A549 (cell line): Measurements from ENCODE around the gene CHRD. TPM values are rescaled to one million over a fixed set of nuclear protein-coding genes. Genes with fewer than 3 reads are reported as not detected.

Source experiments
- ATAC-seq, 2 experiments: fragments of 200-7000 bp in 1 of 2; fragments of >200 bp in 1 of 2; cut with Nextera tagmentation in 1 of 2; cut with Tn5 transposase in 1 of 2; 3 replicates each; pipeline versions ENCODE4 v1.8.0 to v1.9.1; 2018 to 2020; ENCODE audit warnings: mild to moderate bottlenecking in 1 of 2, moderate library complexity in 1 of 2
- CTCF ChIA-PET: fragments of 300-600 bp; sonication (Branson Sonifier 250); formaldehyde crosslinking; extraction: SDS; loops from one replicate; lab custom pipeline; 2021; ENCODE audit warnings: antibody characterized with exemption, inconsistent platforms; lab: Yijun Ruan, JAX
- POLR2A ChIA-PET: fragments of 350-600 bp; formaldehyde crosslinking; extraction: SDS; loops from one replicate; lab custom pipeline; 2021; ENCODE audit warnings: antibody characterized with exemption, inconsistent platforms; lab: Yijun Ruan, JAX
- DNase-seq, 2 experiments: peaks; one replicate each; pipeline versions ENCODE4 v3.0.0 to v3.0.0-alpha.2; 2011 to 2016; ENCODE audit warnings: low read depth in 1 of 2, low spot score in 1 of 2
- FAIRE-seq: peaks from 2 replicates; lab custom pipeline; 2011; peaks lifted over from hg19 to GRCh38; lab: Jason Lieb, UNC
- H3K27ac ChIP-seq, 2 experiments: fragments of >200 bp; sonication (Bioruptor Twin); formaldehyde crosslinking; 3 replicates each; pipeline ENCODE4 v1.5.1; 2016 to 2017
- H3K4me1 ChIP-seq: fragments of >200 bp; sonication (Bioruptor Twin); formaldehyde crosslinking; 3 replicates; pipeline ENCODE4 v1.6.1; 2016
- H3K4me2 ChIP-seq: fragments of >200 bp; sonication (Bioruptor Twin); formaldehyde crosslinking; 3 replicates; pipeline ENCODE4 v1.6.1; 2016
- H3K4me3 ChIP-seq: fragments of >200 bp; sonication (Bioruptor Twin); formaldehyde crosslinking; 3 replicates; pipeline ENCODE4 v1.5.1; 2016
- H3K9me3 ChIP-seq: fragments of >200 bp; sonication (Bioruptor Twin); formaldehyde crosslinking; 3 replicates; pipeline ENCODE4 v1.6.1; 2016
- CBX8 ChIP-seq: fragments of 200-600 bp; sonication (generic); IDR thresholded peaks from 2 replicates; pipeline ENCODE4 v1.6.1; 2016
- CHD2 ChIP-seq: fragments of 150-350 bp; IDR thresholded peaks from 2 replicates; pipeline ENCODE4 v1.6.1; 2014; ENCODE audit warnings: low read length; ENCODE audit not compliant: partially characterized antibody
- EHF ChIP-seq: fragments of 250-450 bp; sonication (Bioruptor Pico); IDR thresholded peaks from 2 replicates; pipeline ENCODE4 v1.5.0; 2020; ENCODE audit warnings: mild to moderate bottlenecking
- EHMT2 ChIP-seq: fragments of 200-600 bp; sonication (generic); IDR thresholded peaks from 2 replicates; pipeline ENCODE4 v1.6.1; 2016; ENCODE audit warnings: antibody characterized with exemption, low read depth, mild to moderate bottlenecking, moderate library complexity
- EP300 ChIP-seq, 2 experiments: fragments of >200 bp; sonication (Bioruptor Twin); formaldehyde crosslinking; IDR thresholded peaks; 2 replicates in 1 of 2; 3 replicates in 1 of 2; pipeline ENCODE4 v1.6.1; 2016 to 2017
- JUN ChIP-seq, 2 experiments: fragments of >200 bp; sonication (Bioruptor Twin); formaldehyde crosslinking; IDR thresholded peaks; 2 replicates in 1 of 2; 3 replicates in 1 of 2; pipeline ENCODE4 v1.6.1; 2016 to 2017
- JUNB ChIP-seq: fragments of >200 bp; sonication (Bioruptor Twin); formaldehyde crosslinking; IDR thresholded peaks from 2 replicates; pipeline ENCODE4 v1.6.1; 2016
- MAFK ChIP-seq: fragments of 450-650 bp; IDR thresholded peaks from 2 replicates; pipeline ENCODE4 v1.6.1; 2014; ENCODE audit not compliant: partially characterized antibody
- NFE2L2 ChIP-seq: fragments of 150-350 bp; conservative IDR thresholded peaks from 2 replicates; pipeline ENCODE4 v1.6.1; 2014; ENCODE audit warnings: low read length
- RAD21 ChIP-seq, 2 experiments: fragments of >200 bp in 1 of 2; sonication (Bioruptor Twin) in 1 of 2; formaldehyde crosslinking in 1 of 2; IDR thresholded peaks in 1 of 2; conservative IDR thresholded peaks in 1 of 2; 2 replicates in 1 of 2; 3 replicates in 1 of 2; pipeline ENCODE4 v1.6.1; 2012 to 2018; ENCODE audit warnings: inconsistent platforms in 1 of 2
- RARB ChIP-seq: fragments of 250-450 bp; sonication (Bioruptor Pico); IDR thresholded peaks from 2 replicates; pipeline ENCODE4 v1.8.0; 2021; ENCODE audit warnings: mild to moderate bottlenecking, moderate library complexity
- RFX5 ChIP-seq: fragments of 450-650 bp; IDR thresholded peaks from 2 replicates; pipeline ENCODE4 v1.7.1; 2014; ENCODE audit warnings: antibody characterized with exemption, mild to moderate bottlenecking, moderate library complexity
- RNF2 ChIP-seq: fragments of 200-600 bp; sonication (generic); IDR thresholded peaks from 2 replicates; pipeline ENCODE4 v1.6.1; 2016; ENCODE audit warnings: low read depth, mild to moderate bottlenecking, antibody characterized with exemption, moderate library complexity, borderline replicate concordance
- ZSCAN20 ChIP-seq: fragments of 250-450 bp; sonication (Bioruptor Pico); IDR thresholded peaks from 2 replicates; pipeline ENCODE4 v1.8.0; 2022; ENCODE audit warnings: mild to moderate bottlenecking, moderate library complexity
- WGBS: methylation state at CpG from one replicate; pipeline ENCODE4 v1.1.6; 2017; ENCODE audit errors: missing lambda C conversion rate; 5-methylcytosine and 5-hydroxymethylcytosine counted together
- polyA plus RNA-seq, 4 experiments: library from polyadenylated mRNA; depleted of rRNA in 3 of 4; stranded (reverse); fragments of >200 nt; fragmentation: RNase III in 1 of 4; extraction: RNeasy Plus Mini Kit Qiagen cat#74134 plus additional on column Dnase treatment in 1 of 4; gene quantifications; 2 replicates in 3 of 4; 3 replicates in 1 of 4; pipeline ENCODE4 v1.2.3, GENCODE V29; 2011 to 2017
- TF ChIP-seq, protein P1 (sequence below): fragments of >200 bp; sonication (Bioruptor Twin); formaldehyde crosslinking; IDR thresholded peaks from 3 replicates; pipeline ENCODE4 v1.5.1; 2016
- TF ChIP-seq, protein P2 (sequence below): fragments of 150-350 bp; IDR thresholded peaks from 2 replicates; pipeline ENCODE4 v1.6.1; 2014; ENCODE audit warnings: low read depth, mild to moderate bottlenecking, low read length
- TF ChIP-seq, protein P3 (sequence below): IDR thresholded peaks from 2 replicates; pipeline ENCODE4 v1.6.1; 2012; ENCODE audit warnings: low read depth, borderline replicate concordance
- TF ChIP-seq, protein P4 (sequence below): IDR thresholded peaks from 2 replicates; pipeline ENCODE4 v1.6.1; 2012
- TF ChIP-seq, protein P5 (sequence below): fragments of 450-650 bp; IDR thresholded peaks from 2 replicates; pipeline ENCODE4 v1.6.1; 2014; ENCODE audit warnings: antibody characterized with exemption
- TF ChIP-seq, protein P6 (sequence below): fragments of >200 bp; sonication (Bioruptor Twin); formaldehyde crosslinking; IDR thresholded peaks from 3 replicates; pipeline ENCODE4 v1.6.1; 2016
- TF ChIP-seq, protein P7 (sequence below): fragments of >200 bp; sonication (Bioruptor Twin); formaldehyde crosslinking; IDR thresholded peaks from 2 replicates; pipeline ENCODE4 v1.6.1; 2016
- TF ChIP-seq, protein P8 (sequence below): fragments of 250-450 bp; sonication (Bioruptor Pico); IDR thresholded peaks from 2 replicates; pipeline ENCODE4 v1.5.0; 2020; ENCODE audit warnings: low read depth, mild to moderate bottlenecking, moderate library complexity

CHRD gene
- polyA plus RNA-seq, 2 of the 4 experiments (the other 2 are of a cell fraction), result 0.13 to 0.19 TPM

DNA sequence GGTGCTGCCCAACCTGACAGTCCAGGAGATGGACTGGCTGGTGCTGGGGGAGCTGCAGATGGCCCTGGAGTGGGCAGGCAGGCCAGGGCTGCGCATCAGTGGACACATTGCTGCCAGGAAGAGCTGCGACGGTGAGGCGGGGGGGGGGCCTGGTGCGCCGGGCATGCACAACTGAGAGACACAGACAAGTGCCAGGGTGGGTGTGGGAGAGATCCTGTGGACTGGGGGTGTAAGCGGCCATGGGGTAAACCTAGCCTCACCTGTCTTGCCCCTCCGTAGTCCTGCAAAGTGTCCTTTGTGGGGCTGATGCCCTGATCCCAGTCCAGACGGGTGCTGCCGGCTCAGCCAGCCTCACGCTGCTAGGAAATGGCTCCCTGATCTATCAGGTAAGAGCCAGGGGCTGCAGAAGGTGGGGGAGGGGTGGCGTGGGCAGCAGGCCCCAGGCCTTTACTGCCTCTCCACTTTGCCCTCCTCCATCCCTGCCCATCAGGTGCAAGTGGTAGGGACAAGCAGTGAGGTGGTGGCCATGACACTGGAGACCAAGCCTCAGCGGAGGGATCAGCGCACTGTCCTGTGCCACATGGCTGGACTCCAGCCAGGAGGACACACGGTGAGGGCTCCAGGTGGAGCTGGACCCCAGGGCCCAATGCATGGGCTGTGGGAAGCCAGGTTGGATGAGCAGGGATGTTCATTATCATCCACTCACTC, 3.3 kb downstream of the CHRD start:
- no peak overlapping the region for H3K27ac ChIP-seq
- FAIRE-seq (no peak), DNase-seq (no peak), ATAC-seq (no peak)
- no peak overlapping the region for H3K4me2 ChIP-seq
- H3K9me3 ChIP-seq, result no peaks in the 10 kb centered on the region
- ChIA-PET CTCF (interaction anchor here (0.6 to 3.3 kb wide), 4 partner anchors 11 to 1591 kb away, joined by 3 to 16 read pairs (median 10); no protein-coding TSS in a partner anchor), POLR2A (no interaction called here)
- no peak for TF ChIP-seq CHD2
- no peak for TF ChIP-seq ZSCAN20 (CRISPR knock-in tag)
- TF ChIP-seq EP300 (IDR thresholded peaks at IDR 0.05), result no peak
- no peak for TF ChIP-seq RARB
- TF ChIP-seq, protein P1, sequence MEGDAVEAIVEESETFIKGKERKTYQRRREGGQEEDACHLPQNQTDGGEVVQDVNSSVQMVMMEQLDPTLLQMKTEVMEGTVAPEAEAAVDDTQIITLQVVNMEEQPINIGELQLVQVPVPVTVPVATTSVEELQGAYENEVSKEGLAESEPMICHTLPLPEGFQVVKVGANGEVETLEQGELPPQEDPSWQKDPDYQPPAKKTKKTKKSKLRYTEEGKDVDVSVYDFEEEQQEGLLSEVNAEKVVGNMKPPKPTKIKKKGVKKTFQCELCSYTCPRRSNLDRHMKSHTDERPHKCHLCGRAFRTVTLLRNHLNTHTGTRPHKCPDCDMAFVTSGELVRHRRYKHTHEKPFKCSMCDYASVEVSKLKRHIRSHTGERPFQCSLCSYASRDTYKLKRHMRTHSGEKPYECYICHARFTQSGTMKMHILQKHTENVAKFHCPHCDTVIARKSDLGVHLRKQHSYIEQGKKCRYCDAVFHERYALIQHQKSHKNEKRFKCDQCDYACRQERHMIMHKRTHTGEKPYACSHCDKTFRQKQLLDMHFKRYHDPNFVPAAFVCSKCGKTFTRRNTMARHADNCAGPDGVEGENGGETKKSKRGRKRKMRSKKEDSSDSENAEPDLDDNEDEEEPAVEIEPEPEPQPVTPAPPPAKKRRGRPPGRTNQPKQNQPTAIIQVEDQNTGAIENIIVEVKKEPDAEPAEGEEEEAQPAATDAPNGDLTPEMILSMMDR, result no peak
- no peak for TF ChIP-seq CBX8
- no peak for TF ChIP-seq RNF2
- TF ChIP-seq RAD21 (conservative IDR thresholded peaks at IDR 0.05 in 1 of 2, IDR thresholded peaks at IDR 0.05 in 1 of 2), result no peak
- no peak for TF ChIP-seq RFX5
- no peak for TF ChIP-seq JUN (IDR thresholded peaks at IDR 0.05)
- TF ChIP-seq EHF (CRISPR knock-in tag), result no peak
- TF ChIP-seq, protein P2, sequence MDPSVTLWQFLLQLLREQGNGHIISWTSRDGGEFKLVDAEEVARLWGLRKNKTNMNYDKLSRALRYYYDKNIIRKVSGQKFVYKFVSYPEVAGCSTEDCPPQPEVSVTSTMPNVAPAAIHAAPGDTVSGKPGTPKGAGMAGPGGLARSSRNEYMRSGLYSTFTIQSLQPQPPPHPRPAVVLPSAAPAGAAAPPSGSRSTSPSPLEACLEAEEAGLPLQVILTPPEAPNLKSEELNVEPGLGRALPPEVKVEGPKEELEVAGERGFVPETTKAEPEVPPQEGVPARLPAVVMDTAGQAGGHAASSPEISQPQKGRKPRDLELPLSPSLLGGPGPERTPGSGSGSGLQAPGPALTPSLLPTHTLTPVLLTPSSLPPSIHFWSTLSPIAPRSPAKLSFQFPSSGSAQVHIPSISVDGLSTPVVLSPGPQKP, result no peak
- no peaks in the 10 kb centered on the region for H3K4me1 ChIP-seq
- WGBS, result 84% methylated on average over 8 of the region's 15 CpGs
- no peak overlapping the region for H3K4me3 ChIP-seq

DNA sequence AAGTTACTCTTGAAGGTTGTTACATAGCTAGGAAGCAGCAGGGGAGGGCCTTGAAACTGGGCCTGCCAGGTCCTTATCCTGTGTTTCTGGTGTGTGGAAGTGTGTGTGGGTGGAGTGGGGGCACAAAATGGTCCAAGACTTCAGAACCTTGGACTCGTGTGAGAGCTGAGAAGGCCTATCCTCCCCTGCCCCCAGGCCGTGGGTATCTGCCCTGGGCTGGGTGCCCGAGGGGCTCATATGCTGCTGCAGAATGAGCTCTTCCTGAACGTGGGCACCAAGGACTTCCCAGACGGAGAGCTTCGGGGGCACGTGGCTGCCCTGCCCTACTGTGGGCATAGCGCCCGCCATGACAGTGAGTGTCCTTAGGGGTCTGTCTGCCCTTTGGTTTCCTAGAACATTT, 4.5 kb downstream of the CHRD start:
- Histone ChIP-seq H3K4me1 (no peaks in the 10 kb centered on the region), H3K4me3 (no peak overlapping the region), H3K4me2 (no peak overlapping the region), H3K27ac (no peak overlapping the region), H3K9me3 (no peaks in the 10 kb centered on the region)
- FAIRE-seq (no peak), DNase-seq (no peak), ATAC-seq (no peak)
- WGBS, result 56% methylated on average over 7 of the region's 9 CpGs
- POLR2A ChIA-PET, result no interaction called here
- TF ChIP-seq MAFK, result no peak
- no peak for TF ChIP-seq NFE2L2
- no peak for TF ChIP-seq JUNB
- no peak for TF ChIP-seq CHD2
- TF ChIP-seq, protein P3, sequence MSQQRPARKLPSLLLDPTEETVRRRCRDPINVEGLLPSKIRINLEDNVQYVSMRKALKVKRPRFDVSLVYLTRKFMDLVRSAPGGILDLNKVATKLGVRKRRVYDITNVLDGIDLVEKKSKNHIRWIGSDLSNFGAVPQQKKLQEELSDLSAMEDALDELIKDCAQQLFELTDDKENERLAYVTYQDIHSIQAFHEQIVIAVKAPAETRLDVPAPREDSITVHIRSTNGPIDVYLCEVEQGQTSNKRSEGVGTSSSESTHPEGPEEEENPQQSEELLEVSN, result no peak
- no peak for TF ChIP-seq ZSCAN20 (CRISPR knock-in tag)
- TF ChIP-seq, protein P1, result no peak
- TF ChIP-seq, protein P2, result no peak
- TF ChIP-seq, protein P4, sequence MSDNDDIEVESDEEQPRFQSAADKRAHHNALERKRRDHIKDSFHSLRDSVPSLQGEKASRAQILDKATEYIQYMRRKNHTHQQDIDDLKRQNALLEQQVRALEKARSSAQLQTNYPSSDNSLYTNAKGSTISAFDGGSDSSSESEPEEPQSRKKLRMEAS, result no peak
- TF ChIP-seq, protein P5, sequence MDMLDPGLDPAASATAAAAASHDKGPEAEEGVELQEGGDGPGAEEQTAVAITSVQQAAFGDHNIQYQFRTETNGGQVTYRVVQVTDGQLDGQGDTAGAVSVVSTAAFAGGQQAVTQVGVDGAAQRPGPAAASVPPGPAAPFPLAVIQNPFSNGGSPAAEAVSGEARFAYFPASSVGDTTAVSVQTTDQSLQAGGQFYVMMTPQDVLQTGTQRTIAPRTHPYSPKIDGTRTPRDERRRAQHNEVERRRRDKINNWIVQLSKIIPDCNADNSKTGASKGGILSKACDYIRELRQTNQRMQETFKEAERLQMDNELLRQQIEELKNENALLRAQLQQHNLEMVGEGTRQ, result no peak
- TF ChIP-seq, protein P6, sequence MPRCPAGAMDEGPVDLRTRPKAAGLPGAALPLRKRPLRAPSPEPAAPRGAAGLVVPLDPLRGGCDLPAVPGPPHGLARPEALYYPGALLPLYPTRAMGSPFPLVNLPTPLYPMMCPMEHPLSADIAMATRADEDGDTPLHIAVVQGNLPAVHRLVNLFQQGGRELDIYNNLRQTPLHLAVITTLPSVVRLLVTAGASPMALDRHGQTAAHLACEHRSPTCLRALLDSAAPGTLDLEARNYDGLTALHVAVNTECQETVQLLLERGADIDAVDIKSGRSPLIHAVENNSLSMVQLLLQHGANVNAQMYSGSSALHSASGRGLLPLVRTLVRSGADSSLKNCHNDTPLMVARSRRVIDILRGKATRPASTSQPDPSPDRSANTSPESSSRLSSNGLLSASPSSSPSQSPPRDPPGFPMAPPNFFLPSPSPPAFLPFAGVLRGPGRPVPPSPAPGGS, result no peak
- no peak for TF ChIP-seq EHMT2
- TF ChIP-seq, protein P7, sequence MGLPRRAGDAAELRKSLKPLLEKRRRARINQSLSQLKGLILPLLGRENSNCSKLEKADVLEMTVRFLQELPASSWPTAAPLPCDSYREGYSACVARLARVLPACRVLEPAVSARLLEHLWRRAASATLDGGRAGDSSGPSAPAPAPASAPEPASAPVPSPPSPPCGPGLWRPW, result no peak
- TF ChIP-seq, protein P8, sequence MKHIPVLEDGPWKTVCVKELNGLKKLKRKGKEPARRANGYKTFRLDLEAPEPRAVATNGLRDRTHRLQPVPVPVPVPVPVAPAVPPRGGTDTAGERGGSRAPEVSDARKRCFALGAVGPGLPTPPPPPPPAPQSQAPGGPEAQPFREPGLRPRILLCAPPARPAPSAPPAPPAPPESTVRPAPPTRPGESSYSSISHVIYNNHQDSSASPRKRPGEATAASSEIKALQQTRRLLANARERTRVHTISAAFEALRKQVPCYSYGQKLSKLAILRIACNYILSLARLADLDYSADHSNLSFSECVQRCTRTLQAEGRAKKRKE (CRISPR knock-in tag), result no peak
- CTCF ChIA-PET, result interaction anchor here (0.5 to 3.3 kb wide), 4 partner anchors 13 to 156 kb away, joined by 3 to 16 read pairs (median 8); no protein-coding TSS in a partner anchor
